ENCODE data around the gene TBP. TPM values are rescaled to one million over a fixed set of nuclear protein-coding genes. Genes with fewer than 3 reads are reported as not detected.

The TBP gene
- total RNA-seq, 1 experiment from 2014 or later, result 15.7 TPM

DNA sequence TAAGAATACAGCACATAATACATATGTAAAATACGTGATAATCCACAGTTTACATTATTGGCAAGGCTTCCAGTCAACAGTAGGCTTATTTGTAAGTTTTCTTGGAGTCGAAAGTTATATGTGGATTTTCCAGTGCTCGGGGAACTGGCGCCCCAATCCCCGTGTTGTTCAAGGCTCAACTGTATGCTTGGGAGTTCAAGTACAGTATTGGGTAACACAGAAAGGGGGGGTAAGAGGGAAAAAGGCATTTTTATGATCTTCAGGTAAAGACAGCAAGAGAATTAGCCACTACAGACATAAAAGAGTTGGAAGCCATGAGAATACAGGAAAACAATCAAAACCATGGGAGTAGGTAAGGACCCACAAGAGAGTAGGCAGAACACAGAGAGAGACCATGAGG lies 17.5 kb upstream of the TBP start:
- intact Hi-C loops (cut with micrococcal nuclease), result no loop called here
- no peaks in the 10 kb centered on the region for H3K27me3 ChIP-seq (ENCODE audit: low read length)

DNA sequence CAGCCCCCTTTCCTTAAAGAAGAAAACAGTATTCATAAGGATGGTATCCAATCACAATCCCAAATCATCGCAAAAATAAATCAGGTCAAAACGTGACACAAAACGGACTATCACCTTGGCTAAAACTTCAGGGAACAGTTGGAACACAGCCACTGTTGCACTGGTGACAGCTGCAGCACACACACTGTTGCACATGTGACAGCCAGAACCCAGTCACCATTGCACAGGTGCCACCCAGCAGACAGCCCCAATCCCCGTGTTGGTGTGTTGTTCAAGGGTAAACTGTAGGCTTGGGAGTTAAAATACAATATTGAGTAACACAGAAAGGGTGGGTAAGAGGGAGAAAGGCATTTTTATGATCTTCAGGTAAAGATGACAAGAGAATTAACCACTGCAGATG lies 16.8 kb upstream of the TBP start:
- DNase-seq (no peak), ATAC-seq (no peak)
- Histone ChIP-seq H3K27me3 (ENCODE audit: low read length) (no peaks in the 10 kb centered on the region), H3K9ac (ENCODE audit: low read length) (no peak overlapping the region), H3K9me3 (ENCODE audit: low read length) (no peaks in the 10 kb centered on the region), H3F3A (ENCODE audit: low read length, unreplicated experiment) (no peaks in the 10 kb centered on the region), H3K4me2 (ENCODE audit: low read length) (no peak overlapping the region), H3K36me3 (ENCODE audit: low read depth, low read length) (peaks cover 68% of the 10 kb centered on the region), H3K9me2 (replicated peaks; ENCODE audit: low read length) (no peaks in the 10 kb centered on the region), H3K79me2 (ENCODE audit: low read length) (peaks cover 43% of the 10 kb centered on the region), H4K20me1 (ENCODE audit: low read length) (peaks cover 23% of the 10 kb centered on the region), H3K4me1 (ENCODE audit: insufficient read depth, low read length) (no peaks in the 10 kb centered on the region), H3K4me3 (ENCODE audit: low read length) (no peak overlapping the region), H3K27ac (ENCODE audit: low read length) (no peak overlapping the region), H2AFZ (ENCODE audit: low read length) (no peak overlapping the region)
- TF ChIP-seq, protein P1, sequence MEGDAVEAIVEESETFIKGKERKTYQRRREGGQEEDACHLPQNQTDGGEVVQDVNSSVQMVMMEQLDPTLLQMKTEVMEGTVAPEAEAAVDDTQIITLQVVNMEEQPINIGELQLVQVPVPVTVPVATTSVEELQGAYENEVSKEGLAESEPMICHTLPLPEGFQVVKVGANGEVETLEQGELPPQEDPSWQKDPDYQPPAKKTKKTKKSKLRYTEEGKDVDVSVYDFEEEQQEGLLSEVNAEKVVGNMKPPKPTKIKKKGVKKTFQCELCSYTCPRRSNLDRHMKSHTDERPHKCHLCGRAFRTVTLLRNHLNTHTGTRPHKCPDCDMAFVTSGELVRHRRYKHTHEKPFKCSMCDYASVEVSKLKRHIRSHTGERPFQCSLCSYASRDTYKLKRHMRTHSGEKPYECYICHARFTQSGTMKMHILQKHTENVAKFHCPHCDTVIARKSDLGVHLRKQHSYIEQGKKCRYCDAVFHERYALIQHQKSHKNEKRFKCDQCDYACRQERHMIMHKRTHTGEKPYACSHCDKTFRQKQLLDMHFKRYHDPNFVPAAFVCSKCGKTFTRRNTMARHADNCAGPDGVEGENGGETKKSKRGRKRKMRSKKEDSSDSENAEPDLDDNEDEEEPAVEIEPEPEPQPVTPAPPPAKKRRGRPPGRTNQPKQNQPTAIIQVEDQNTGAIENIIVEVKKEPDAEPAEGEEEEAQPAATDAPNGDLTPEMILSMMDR (conservative IDR thresholded peaks at IDR 0.05; ENCODE audit: low read depth, low read length), result no peak
- TF ChIP-seq EZH2 (IDR thresholded peaks at IDR 0.05; ENCODE audit: low read length, unreplicated experiment), result no peak
- no peak for TF ChIP-seq EZH2phosphoT487 (IDR thresholded peaks at IDR 0.05; ENCODE audit: borderline replicate concordance, low read length)
- BruUV-seq (replicated peaks), result no TSS peak
- ChIA-PET POLR2A (ENCODE audit: unreplicated experiment) (no interaction called here), CTCF (no interaction called here)
- intact Hi-C loops (cut with micrococcal nuclease), result no loop called here

More for the DNA sequence above, 17.5 kb upstream of the TBP start:
- TF ChIP-seq EZH2 (IDR thresholded peaks at IDR 0.05; ENCODE audit: low read length, unreplicated experiment) (no peak), EZH2phosphoT487 (IDR thresholded peaks at IDR 0.05; ENCODE audit: borderline replicate concordance, low read length) (no peak)
- TF ChIP-seq, protein P1 (conservative IDR thresholded peaks at IDR 0.05; ENCODE audit: low read depth, low read length), result no peak
- H3F3A ChIP-seq (ENCODE audit: low read length, unreplicated experiment), result no peaks in the 10 kb centered on the region
- H4K20me1 ChIP-seq (ENCODE audit: low read length), result peaks cover 18% of the 10 kb centered on the region
- H3K27ac ChIP-seq (ENCODE audit: low read length), result no peak overlapping the region
- no peaks in the 10 kb centered on the region for H3K9me3 ChIP-seq (ENCODE audit: low read length)
- DNase-seq (no peak), ATAC-seq (no peak)
- peaks cover 62% of the 10 kb centered on the region for H3K36me3 ChIP-seq (ENCODE audit: low read depth, low read length)
- H2AFZ ChIP-seq (ENCODE audit: low read length), result no peak overlapping the region
- H3K79me2 ChIP-seq (ENCODE audit: low read length), result peaks cover 36% of the 10 kb centered on the region
- H3K9ac ChIP-seq (ENCODE audit: low read length), result no peak overlapping the region
- ChIA-PET CTCF (no interaction called here), POLR2A (ENCODE audit: unreplicated experiment) (no interaction called here)
- no peak overlapping the region for H3K4me2 ChIP-seq (ENCODE audit: low read length)
- no peaks in the 10 kb centered on the region for H3K4me1 ChIP-seq (ENCODE audit: insufficient read depth, low read length)
- no peaks in the 10 kb centered on the region for H3K9me2 ChIP-seq (replicated peaks; ENCODE audit: low read length)
- no TSS peak for BruUV-seq (replicated peaks)
- no peak overlapping the region for H3K4me3 ChIP-seq (ENCODE audit: low read length)

DNA sequence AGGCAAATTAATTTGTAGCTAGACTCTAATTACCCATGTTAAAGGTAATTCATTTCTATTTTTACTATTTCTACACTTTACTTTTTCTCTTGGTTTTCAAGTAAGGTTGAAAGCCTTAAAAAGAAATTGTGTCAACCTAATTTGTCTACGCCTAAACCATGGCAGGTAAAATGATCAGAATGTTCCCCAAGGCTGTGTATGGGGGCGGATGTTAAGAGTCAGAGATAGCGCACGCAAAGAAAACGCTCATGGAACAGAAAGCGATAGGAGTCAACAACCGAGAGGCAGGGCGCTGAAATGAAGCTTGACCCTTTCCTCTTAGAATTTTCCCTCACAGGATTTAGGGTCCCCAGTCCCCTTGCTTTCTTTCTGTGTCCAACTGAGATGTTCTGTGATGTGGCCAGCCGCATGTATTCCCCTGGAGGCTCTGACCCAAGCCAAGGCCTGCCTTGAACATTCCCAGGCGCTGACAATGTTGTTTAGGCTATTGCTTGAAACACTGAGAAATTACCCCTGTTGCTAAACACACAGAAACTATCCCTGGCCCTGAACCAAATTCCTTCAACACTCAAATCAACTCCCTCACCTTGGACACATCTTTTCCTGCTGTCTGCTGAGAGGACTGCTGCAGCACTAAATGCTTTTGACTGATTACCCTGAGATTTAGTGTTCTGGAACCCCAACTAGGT lies 12.0 kb upstream of the TBP start:
- DNase-seq, result no peak
- intact Hi-C loops (cut with micrococcal nuclease), result no loop called here
- H4K20me1 ChIP-seq (ENCODE audit: low read length), result peaks cover 55% of the 10 kb centered on the region
- ChIA-PET POLR2A (ENCODE audit: unreplicated experiment) (no interaction called here), CTCF (no interaction called here)
- H3K79me2 ChIP-seq (ENCODE audit: low read length), result peaks cover 85% of the 10 kb centered on the region
- H3K4me3 ChIP-seq (ENCODE audit: low read length), result no peak overlapping the region
- no peaks in the 10 kb centered on the region for H3K9me3 ChIP-seq (ENCODE audit: low read length)
- no peak overlapping the region for H3K9ac ChIP-seq (ENCODE audit: low read length)
- H2AFZ ChIP-seq (ENCODE audit: low read length), result no peak overlapping the region
- BruUV-seq (replicated peaks), result no TSS peak
- no peak for ATAC-seq
- no peaks in the 10 kb centered on the region for H3K9me2 ChIP-seq (replicated peaks; ENCODE audit: low read length)
- TF ChIP-seq, protein P1 (conservative IDR thresholded peaks at IDR 0.05; ENCODE audit: low read depth, low read length), result no peak
- no peak for TF ChIP-seq EZH2phosphoT487 (IDR thresholded peaks at IDR 0.05; ENCODE audit: borderline replicate concordance, low read length)
- no peaks in the 10 kb centered on the region for H3K4me1 ChIP-seq (ENCODE audit: insufficient read depth, low read length)
- no peak overlapping the region for H3K4me2 ChIP-seq (ENCODE audit: low read length)
- H3K36me3 ChIP-seq (ENCODE audit: low read depth, low read length), result peaks cover 79% of the 10 kb centered on the region
- no peak overlapping the region for H3K27ac ChIP-seq (ENCODE audit: low read length)
- H3F3A ChIP-seq (ENCODE audit: low read length, unreplicated experiment), result no peaks in the 10 kb centered on the region
- H3K27me3 ChIP-seq (ENCODE audit: low read length), result no peaks in the 10 kb centered on the region
